Gastroesophageal sphincter (tissue), 4 donors: Measurements from ENCODE around the gene PJVK. TPM values are rescaled to one million over a fixed set of nuclear protein-coding genes. Genes with fewer than 3 reads are reported as not detected.

ENCODE experiments used
- ATAC-seq: fragments of 150-250 bp; one replicate; pipeline ENCODE4 v1.9.1; 2016; ENCODE audit warnings: mild to moderate bottlenecking, moderate library complexity
- H3K27ac ChIP-seq, 4 donors: fragments of 200-600 bp; sonication (generic) in 3 of 4; 1 replicate in 3 of 4; 2 replicates in 1 of 4; pipeline ENCODE4 v1.5.1; 2016 to 2019
- H3K27me3 ChIP-seq: fragments of 200-600 bp; sonication (generic); one replicate; pipeline ENCODE4 v1.5.1; 2019
- H3K36me3 ChIP-seq, 2 donors: fragments of 200-600 bp; sonication (generic); one replicate each; pipeline ENCODE4 v1.5.1; 2019; ENCODE audit warnings: control low read depth in 1 of 2
- H3K4me1 ChIP-seq, 3 donors: fragments of 200-600 bp; sonication (generic); 1 replicate in 2 of 3; 2 replicates in 1 of 3; pipeline ENCODE4 v1.5.1; 2016 to 2019; ENCODE audit warnings: control low read depth in 2 of 3
- H3K4me3 ChIP-seq, 2 donors: fragments of 200-600 bp; sonication (generic); one replicate each; pipeline ENCODE4 v1.5.1; 2019; ENCODE audit warnings: mild to moderate bottlenecking in 1 of 2, moderate library complexity in 1 of 2
- H3K9me3 ChIP-seq, 3 donors: fragments of 200-600 bp; sonication (generic); one replicate each; pipeline ENCODE4 v1.5.1; 2017 to 2019; ENCODE audit warnings: control low read depth in 2 of 3
- CTCF ChIP-seq, 4 experiments: fragments of 200-600 bp in 2 of 4; fragments of 450-650 bp in 2 of 4; sonication (generic) in 1 of 4; IDR thresholded peaks; one replicate each; pipeline ENCODE4 v1.5.1; 2017 to 2019; ENCODE audit warnings: antibody characterized with exemption in 4 of 4, mild to moderate bottlenecking in 2 of 4, moderate library complexity in 2 of 4
- EP300 ChIP-seq: sonication (generic); formaldehyde crosslinking; IDR thresholded peaks from one replicate; pipeline ENCODE4 v1.6.1; 2017; ENCODE audit warnings: antibody characterized with exemption, mild to moderate bottlenecking
- POLR2A ChIP-seq, 2 donors: fragments of 450-650 bp; IDR thresholded peaks; one replicate each; pipeline ENCODE4 v1.6.1; 2017; ENCODE audit warnings: antibody characterized with exemption in 2 of 2, mild to moderate bottlenecking in 2 of 2, moderate library complexity in 1 of 2
- POLR2AphosphoS5 ChIP-seq: sonication (generic); formaldehyde crosslinking; IDR thresholded peaks from one replicate; pipeline ENCODE4 v1.6.1; 2017; ENCODE audit warnings: antibody characterized with exemption
- WGBS, 2 donors: methylation state at CpG; one replicate each; pipeline ENCODE4 v1.1.5; 2018; ENCODE audit warnings: low coverage in 1 of 2; 5-methylcytosine and 5-hydroxymethylcytosine counted together
- total RNA-seq, 4 donors: library from RNA; depleted of rRNA; stranded (reverse); fragments of >200 nt; gene quantifications; one replicate each; pipeline ENCODE4 v1.1.0, GENCODE V29; 2016

PJVK gene
- total RNA-seq, 4 donors from 2014 or later, result 2.9 to 4.7 (median 3.9) TPM

- H3K27ac ChIP-seq, result no peak overlapping the region
- H3K4me1 ChIP-seq, result peaks cover 5 to 48% (median 7%) of the 10 kb centered on the region in 3 donors
- no peaks in the 10 kb centered on the region for H3K27me3 ChIP-seq
- no peak for ATAC-seq
- H3K36me3 ChIP-seq, result no peaks in the 10 kb centered on the region
- TF ChIP-seq POLR2A (IDR thresholded peaks at IDR 0.05), result no peak
- TF ChIP-seq EP300, result no peak
- no peak for TF ChIP-seq CTCF (IDR thresholded peaks at IDR 0.05)
- TF ChIP-seq POLR2AphosphoS5, result no peak
- no peak overlapping the region for H3K4me3 ChIP-seq
- no peaks in the 10 kb centered on the region for H3K9me3 ChIP-seq
Observed at GRCh38 chr2:178476477-178476876, 25.3 kb downstream of the PJVK start.

- no peak for ATAC-seq
- no peaks in the 10 kb centered on the region for H3K9me3 ChIP-seq
- H3K36me3 ChIP-seq, result no peaks in the 10 kb centered on the region
- no peaks in the 10 kb centered on the region for H3K27me3 ChIP-seq
- H3K4me3 ChIP-seq, result peak overlapping the region; percentile 68 to 88
- H3K27ac ChIP-seq, result peak overlapping the region; percentile 93 to 98 (median 94)
- WGBS, 2 donors, result 0 to 9% methylated on average over 3 of the region's 3 CpGs
- H3K4me1 ChIP-seq, result peaks cover 12 to 59% (median 17%) of the 10 kb centered on the region in 3 donors
- no peak for TF ChIP-seq POLR2A (IDR thresholded peaks at IDR 0.05)
Observed at GRCh38 chr2:178477443-178478129, 26.4 kb downstream of the PJVK start.

- peak overlapping the region; percentile 93 to 98 (median 94) for H3K27ac ChIP-seq
- H3K36me3 ChIP-seq, result no peaks in the 10 kb centered on the region
- H3K4me1 ChIP-seq, result peaks cover 12 to 64% (median 19%) of the 10 kb centered on the region in 3 donors
- no peaks in the 10 kb centered on the region for H3K27me3 ChIP-seq
- no peaks in the 10 kb centered on the region for H3K9me3 ChIP-seq
- 0 to 1% methylated on average over 8 to 10 of the region's 10 CpGs for WGBS, 2 donors
- TF ChIP-seq CTCF (IDR thresholded peaks at IDR 0.05) (no peak), POLR2A (IDR thresholded peaks at IDR 0.05) (no peak), EP300 (no peak), POLR2AphosphoS5 (no peak)
- no peak for ATAC-seq
- H3K4me3 ChIP-seq, result peak overlapping the region; percentile 68 to 88
Observed at GRCh38 chr2:178478130-178478438, 26.9 kb downstream of the PJVK start.

GRCh38 chr2:178478439-178479274, 27.5 kb downstream of the PJVK start, which contains the start of gene FKBP7:
FKBP7 (minus strand) TSS chr2:178478600; CDS start chr2:178478499, 101 bp downstream.
- Histone ChIP-seq H3K4me1 (peaks cover 12 to 65% (median 19%) of the 10 kb centered on the region in 3 donors), H3K4me3 (peak within 1 kb of the TSS; percentile 68 to 88), H3K27me3 (no peaks in the 10 kb centered on the region), H3K27ac (peak within 1 kb of the TSS; percentile 93 to 98 (median 94)), H3K36me3 (no peaks in the 10 kb centered on the region), H3K9me3 (no peaks in the 10 kb centered on the region)
- TF ChIP-seq EP300, result no peak
- peak; percentile 85 for TF ChIP-seq POLR2AphosphoS5
- TF ChIP-seq CTCF (IDR thresholded peaks at IDR 0.05), result peak; percentile 29 to 83 (median 65)
- peak; percentile 63 to 83 for TF ChIP-seq POLR2A (IDR thresholded peaks at IDR 0.05)
- 4 to 9% methylated on average over 19 to 31 of the region's 56 CpGs for WGBS, 2 donors
- ATAC-seq, result peak; percentile 85

- Histone ChIP-seq H3K4me3 (peak overlapping the region; percentile 68 to 88), H3K27me3 (no peaks in the 10 kb centered on the region), H3K9me3 (no peaks in the 10 kb centered on the region), H3K27ac (peak overlapping the region; percentile 93 to 98 (median 94)), H3K36me3 (no peaks in the 10 kb centered on the region), H3K4me1 (peaks cover 12 to 65% (median 19%) of the 10 kb centered on the region in 3 donors)
- 53 to 67% methylated on average over 4 of the region's 4 CpGs for WGBS, 2 donors
- no peak for TF ChIP-seq POLR2A (IDR thresholded peaks at IDR 0.05)
- TF ChIP-seq CTCF (IDR thresholded peaks at IDR 0.05), result no peak
- no peak for TF ChIP-seq EP300
- no peak for TF ChIP-seq POLR2AphosphoS5
- ATAC-seq, result no peak
Observed at GRCh38 chr2:178479275-178479616, 28.1 kb downstream of the PJVK start.
